ENCODE measurements around the gene GEMIN5.
A peak's percentile ranks its signal among the peaks of the same experiment; 100 is the strongest.

The GEMIN5 gene

DNA sequence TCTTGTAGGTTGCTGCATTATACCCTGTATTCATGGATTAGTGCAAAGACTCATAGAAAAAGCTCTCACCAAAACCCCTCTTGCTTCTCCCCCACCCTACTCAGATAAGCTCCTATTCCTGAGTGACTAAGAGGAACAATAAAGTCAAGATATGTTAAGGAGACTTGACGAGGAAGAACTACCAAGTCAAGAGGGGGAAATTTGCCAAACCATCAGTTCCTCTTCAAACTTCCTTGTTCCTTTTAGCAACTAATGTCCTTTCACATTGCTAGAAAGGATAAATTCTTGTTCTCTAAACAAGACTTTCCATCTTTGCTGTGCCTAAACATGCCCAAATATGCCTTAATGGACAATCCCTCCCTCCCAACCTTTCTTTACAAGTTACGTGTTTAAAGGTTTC, 52.6 kb downstream of the GEMIN5 start:
- DNase-seq (ENCODE audit: low spot score), result no peak

DNA sequence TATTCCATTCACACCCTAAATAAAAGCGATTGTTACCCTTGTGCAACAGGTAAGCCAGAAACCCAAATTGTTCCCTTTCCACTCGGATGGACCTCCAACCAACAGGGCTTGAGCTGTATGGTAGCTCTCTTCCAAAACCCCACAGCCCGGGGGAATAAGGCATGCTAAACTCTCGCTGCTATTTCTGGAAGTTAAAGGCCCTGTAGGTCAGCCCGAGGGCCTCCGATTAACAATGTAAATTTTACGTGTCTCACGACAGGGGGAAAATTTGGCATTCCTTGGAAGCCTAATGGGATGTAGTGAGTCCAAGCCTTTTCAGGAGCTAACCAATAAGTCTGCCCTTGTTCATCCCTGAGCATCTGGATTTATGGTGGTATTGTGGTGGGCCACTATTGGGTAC, 53.6 kb downstream of the GEMIN5 start:
- DNase-seq (ENCODE audit: low spot score), result no peak

DNA sequence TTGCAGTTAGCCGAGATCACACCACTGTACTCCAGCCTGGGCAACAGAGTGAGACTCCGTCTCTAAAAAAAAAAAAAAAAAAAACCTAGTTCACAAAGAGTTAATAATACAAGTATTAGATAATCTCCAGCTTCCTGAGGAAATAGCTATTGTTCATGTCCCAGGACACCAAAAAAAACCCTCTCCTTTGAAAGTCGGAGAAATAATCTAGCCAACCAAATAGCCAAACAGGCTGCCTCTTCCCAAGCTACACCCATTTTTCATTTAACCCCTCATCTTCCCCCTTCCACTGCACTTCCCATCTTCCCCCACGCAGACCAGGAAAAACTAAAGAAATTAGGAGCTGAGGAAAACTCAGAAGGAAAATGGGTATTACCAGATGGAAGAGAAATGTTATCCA, 56.0 kb downstream of the GEMIN5 start:
- no peak for DNase-seq (ENCODE audit: low spot score)

DNA sequence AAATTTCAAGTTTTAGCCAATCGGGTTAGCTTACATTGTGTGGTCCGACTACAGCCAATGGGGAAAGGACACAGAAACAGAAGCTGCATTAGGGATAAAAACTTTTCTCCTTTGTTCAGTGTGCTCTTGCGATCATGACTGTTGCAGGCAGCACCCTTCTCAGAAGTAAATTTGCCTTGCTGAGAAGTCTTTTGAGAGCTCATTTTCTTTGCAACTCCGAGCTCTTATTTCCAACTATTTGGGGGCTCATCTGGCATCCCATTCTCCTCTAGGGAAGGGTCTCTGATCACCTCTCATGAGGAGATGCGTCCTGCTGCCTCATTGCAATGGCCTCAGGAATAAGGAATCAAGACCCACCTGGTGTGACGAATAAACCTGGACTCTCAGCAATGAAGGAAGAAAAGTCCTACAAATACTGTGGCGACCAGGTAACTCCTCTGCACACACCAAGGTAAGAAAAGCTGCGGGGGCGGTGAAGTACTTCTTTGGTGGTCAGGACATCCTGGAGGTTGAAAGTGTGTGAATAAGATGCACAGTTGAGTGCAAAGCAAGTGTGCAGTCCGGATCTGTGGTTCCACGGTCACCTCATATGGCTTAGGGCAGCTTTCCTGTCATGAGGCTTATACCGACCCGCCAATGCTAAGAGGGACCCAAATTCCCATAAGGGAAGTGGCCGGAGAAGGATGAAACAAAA, 59.2 kb downstream of the GEMIN5 start:
- no peak for DNase-seq (ENCODE audit: low spot score)

DNA sequence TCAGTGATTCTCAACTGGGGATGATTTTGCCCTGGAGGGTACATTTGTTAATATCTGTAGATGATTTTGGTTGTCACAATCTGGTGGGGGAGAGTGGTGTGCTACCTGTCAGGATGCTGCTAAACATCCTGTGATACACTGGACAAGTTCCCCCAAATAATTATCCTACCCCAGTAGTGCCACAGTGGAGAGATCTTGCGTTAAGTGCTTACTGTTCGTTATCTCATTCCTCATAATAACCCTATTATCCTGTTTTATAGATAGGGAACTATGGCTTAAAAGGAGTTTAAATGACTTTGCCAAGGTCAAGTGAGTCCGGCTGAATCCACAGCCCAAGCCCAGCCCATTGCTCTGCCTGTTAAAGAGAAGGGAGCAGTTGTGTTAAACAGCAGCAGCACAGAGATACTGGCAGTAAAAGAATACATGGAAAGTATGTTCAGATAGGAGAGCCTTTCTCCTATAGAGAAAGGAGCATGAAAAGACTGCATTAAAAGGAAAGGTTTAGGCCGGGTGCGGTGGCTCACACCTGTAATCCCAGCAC, 64.2 kb downstream of the GEMIN5 start:
- DNase-seq (ENCODE audit: low spot score), result no peak

DNA sequence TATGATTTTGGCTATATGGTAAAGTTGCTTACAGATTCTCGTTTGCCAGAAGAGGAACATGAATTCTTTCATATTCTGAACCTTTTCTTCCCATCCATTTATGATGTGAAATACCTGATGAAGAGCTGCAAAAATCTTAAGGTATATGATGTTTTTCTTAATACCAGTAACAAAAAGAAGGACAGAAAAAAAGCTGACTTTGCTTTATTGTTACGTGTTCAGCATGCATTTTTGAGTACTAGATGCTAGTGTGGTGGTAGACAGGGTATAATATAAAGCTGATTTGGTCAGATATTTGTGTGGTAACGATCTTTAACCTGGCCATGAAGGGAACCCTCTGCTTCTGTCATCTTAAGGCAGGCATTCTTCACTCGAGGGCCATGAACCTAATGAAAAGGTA, 66.3 kb downstream of the GEMIN5 start:
- no peak for DNase-seq (ENCODE audit: low spot score)

DNA sequence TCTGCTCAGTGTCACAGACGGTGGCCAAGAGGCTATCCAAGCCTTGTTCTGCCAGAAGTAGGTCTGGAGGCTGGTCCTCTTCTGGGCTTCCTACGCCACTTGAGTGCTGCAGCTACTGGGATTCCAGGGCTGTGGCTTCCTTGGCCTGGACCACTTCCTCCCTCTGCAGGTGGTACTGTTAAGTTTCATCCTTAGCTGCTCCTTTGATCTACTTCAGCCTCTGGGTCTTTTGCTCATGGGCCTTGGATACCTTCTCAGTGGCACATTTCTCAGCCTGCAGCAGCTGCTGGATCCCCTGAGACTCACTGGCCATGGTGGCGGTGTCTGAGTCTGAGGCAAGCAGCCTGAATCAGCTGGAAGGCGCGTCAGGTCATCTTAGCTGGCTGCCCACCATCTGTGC, 69.3 kb downstream of the GEMIN5 start:
- peak; percentile 20 for DNase-seq (ENCODE audit: low spot score)

DNA sequence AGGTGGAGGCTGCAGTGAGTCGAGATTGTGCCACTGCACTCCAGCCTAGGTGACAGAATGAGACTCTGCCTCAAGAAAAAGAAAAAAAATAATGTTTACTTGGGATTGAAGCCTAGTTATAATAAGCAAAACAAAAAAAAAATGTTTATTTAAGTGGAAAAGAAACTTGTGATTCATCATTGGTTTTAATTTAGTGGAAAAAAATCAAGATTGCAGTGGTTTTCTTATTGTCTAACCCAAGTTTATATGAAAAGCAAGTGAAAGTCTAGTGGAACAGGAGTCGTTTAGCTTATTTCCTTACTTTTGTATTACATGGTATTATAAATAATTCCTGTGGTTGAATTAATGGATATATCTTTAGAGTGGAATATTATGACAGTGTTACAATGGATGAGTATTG, 71.2 kb downstream of the GEMIN5 start:
- DNase-seq (ENCODE audit: low spot score), result no peak

DNA sequence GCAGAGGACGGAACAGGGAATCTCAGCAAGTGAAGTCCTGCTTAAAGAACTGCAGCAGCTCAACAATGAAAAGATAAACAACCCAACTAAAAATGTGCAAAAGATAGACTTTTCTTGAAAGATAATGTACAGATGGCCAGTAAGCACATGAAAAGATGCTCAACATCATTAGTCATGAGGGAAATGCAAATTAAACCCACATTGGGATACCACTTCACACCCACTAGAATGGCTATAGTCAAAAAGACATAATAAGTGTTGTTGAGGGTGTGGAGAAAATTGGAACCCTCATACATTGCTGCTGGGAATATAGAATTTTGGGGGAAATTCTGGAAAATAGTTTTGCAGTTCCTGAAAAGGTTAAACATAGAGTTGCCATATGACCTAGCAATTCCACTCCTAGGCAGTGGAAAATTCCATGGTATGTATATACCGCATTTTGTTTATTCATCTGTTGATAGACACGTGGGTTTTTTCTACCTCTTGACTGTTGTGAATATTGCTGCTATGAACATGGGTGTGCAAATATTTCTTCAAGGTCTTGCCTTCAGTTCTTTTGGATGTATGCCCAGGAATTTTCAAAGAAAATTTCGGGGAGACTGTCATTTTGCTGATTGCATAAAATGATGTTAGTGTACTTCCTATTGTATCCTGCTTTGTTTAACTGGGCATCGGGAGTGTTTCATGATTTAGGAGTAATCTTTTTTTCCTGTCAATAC, 72.4 kb downstream of the GEMIN5 start:
- DNase-seq (ENCODE audit: low spot score), result no peak

DNA sequence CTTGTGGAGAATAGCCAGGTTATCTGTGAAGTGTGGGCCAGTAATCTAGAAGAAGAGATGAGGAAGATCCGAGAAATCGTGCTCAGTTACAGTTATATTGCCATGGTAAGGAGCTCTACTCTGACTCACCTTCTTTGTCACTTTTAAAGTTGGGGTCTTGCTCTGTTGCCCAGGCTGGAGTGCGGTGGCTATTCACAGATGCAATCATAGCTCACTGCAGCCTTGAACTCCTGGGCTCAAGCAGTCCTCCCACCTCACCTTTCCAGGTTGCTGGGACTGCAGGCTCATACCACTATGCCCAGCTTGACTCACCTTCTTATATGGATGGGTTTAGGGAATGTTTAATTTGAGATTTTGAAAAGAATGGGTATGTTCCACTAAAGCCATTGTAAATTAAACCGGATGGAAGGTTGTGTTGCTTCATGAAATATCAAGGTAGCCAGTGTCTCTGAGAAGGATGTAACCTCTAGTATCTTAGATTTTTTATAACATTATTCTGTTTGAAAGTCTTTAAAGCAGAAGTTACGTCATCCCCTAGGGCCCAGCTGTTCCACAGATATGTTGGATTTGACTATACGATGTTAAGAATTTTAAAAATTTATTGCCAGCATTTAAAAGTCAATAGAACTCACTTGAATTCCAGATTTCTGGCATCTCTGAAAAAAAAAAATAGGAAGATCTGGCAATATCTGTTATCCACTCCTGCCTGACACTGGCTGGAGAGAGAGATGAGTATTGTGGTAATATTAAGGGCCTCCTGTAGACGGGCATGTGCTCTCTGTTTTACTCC, 74.5 kb downstream of the GEMIN5 start:
- DNase-seq (ENCODE audit: low spot score), result no peak

DNA sequence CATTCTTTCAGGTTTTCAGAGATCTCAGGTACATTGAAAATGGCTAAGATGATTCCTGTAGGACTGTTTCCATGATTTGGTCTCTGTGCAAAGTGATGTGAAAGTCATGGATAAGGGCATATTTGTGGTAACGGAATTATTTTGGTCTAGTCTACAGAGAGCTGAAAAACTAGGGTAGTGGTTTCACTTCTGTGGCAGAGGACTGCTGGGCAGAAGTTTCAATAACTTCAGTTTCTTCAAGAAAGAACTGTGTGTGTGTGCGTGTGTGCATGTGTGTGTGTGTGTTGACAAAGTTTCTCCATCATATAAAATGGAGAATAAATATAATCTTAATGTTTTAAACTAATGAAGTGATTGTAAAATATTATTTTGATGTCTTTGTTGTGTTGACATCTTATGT, 75.2 kb downstream of the GEMIN5 start:
- DNase-seq (ENCODE audit: low spot score), result no peak

DNA sequence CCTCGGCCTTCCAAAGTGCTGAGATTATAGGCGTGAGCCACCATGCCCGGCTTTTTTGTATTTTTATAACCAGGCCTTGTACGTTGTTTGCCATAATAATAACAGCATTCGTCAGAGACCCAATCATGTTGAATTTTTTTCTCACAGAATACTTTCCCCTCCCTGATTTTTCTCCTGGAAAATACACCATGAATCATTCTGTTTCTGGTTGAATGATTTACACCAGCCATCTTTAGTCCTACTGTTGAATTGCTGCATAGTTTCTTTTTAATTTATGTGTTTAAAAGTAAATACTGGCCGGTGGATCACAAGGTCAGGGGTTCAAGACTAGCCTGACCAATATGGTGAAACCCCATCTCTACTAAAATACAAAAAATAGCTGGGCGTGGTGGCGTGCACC, 76.1 kb downstream of the GEMIN5 start:
- DNase-seq (ENCODE audit: low spot score), result no peak

DNA sequence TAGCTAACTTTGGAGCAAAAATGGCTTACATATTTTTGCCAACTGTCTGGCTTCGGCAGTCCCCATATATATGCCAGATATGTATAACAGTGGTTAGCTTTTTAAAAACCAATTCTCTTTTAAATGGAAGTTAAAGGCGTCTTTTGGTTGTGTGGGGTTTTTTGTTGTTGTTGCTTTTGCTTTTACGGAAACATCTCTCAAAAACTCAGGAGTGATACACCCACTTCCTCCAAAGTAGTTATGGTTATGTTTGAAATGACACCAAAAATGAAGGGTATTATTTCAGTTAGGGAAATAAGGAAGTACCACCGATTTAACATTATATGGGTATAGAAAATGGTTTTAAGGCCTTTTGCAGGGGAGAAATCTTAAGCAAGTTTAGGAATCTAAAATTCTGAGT, 77.2 kb downstream of the GEMIN5 start:
- DNase-seq (ENCODE audit: low spot score), result no peak

DNA sequence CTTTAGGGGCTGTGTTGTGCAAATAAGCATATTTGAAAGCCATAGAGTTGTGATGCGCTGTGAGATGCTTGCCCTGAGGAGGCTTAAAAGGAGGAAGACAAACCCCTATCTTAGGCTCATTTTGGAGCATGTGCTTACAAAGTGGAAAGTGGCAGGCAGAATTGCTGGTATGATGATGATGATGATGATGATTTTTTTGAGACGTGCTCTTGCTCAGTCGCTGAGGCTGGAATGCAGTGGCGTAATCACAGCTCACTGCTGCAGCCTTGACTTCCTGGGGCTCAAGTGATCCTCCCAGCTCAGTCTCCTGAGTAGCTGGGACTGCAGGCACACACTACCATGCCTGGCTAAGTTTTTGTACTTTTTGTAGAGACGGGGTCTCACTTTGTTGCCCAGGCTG, 77.9 kb downstream of the GEMIN5 start:
- DNase-seq (ENCODE audit: low spot score), result no peak

DNA sequence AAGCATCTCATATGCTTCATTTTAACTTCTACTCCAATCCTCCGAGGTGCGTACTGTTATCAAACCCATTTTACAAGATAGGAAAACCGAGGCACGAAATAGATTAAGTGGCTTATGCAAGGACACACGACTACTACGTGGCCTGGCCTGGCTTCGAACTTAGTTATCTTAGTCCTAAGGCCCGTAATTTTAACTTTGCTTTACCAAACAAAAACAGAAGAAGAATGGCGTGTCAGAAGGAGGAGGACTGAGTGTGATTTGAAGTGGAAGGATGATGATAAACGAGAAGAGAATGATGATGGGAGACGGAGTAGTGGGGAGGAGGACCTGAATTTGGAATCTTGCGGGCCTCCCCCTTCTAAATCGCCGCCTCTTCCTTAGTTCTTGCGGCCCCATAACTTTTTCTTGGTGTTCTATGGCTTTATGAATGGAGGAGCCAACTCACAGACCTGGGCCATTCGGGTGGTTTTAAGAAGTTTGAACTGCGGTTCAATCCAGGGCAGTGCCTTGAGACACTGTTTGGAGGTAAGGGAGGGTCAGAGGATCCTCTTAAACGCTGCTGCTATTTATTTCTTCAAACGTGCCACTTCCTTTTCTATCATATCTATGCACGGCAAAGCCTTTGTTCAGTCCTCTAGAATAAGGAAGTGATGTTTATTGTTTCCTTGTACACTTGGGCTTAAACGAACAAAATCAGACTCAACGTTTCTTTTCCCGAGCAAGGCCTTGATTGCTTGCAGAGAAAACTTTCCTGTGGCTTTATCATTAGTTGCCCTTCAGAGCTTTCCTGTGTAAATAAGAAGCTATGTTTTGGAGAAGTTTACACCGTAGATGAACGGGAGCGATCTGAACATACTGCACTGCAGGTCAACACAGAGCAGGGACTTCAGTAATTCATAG, 78.8 kb downstream of the GEMIN5 start:
- no peak for DNase-seq (ENCODE audit: low spot score)

DNA sequence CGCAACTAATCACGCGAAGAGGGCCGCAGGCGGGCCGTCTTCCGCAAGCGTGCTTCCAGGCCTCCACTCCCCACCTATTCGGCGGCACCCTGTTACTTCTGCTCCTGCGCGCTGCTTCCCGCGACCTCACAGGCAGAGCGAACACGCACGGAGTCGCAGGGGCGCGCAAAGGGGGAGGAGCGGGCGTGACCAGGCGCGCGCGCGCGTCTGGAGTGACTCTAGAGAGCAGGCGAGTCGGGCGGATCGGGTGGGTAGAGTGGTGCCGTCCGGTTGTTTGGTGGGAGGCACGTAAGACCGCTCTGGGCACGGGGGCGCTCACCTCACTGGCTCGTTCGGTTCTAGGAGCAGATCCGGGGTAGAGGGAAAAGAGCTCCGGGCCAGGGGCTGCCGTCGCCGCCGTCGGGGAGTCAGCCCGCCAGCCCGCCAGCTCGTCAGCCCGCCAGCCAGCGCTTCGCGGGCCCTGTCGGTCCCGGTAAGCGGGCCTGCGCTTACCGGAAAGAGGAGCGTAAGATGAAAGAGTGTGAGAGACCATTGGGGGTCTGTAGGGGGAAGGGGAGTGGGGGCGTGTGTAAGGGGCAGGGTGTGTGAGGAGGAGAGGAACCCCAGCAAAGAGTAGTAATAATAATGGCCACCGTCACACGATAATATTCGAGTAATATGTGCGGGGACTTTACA, 79.6 kb downstream of the GEMIN5 start, which contains the start of gene CNOT8:
Gene CNOT8 (plus strand): TSS at position 331 of the 675 bp plus-strand sequence. CDS start 4,652 bp downstream, outside the sequence.
- peak; percentile 98 for DNase-seq (ENCODE audit: low spot score)

DNA sequence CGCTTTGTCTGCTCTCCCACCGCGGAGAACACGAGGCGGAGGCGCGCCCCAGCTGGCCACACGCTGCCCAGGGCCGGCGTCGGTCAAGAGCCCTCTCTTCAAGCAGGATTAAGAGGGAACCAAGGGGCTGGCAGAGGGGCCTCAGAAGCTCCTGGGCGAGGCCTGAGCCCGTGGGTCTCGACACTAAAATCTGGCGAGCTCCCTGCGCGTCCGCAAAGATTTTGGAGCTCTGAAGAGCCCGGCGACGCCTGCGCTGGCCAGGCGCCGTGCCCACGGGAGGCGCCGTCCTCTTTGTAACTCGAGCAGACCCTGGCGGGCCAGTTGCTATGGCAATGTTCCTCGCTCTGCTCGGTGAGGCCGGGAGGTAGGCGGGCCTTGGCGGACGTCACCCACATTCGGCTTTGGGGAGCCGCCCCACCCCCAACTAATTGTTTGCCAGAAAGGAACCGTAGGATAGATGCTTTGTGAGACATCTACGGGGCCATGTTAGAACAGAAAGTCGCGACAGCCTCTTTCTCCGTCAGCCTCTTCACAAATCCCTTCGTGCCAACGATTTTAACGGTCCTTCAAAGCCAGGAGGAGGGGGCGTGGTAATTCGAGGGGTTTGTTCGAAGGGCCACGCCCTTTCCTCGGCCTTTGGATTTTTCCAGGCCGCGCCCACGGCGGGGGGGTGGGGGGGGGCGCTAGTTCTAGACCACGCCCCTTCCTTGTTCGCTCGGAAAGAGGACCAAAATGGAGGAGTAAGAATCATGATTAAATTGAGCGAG, 80.3 kb downstream of the GEMIN5 start:
- DNase-seq (ENCODE audit: low spot score), result peak; percentile 97

DNA sequence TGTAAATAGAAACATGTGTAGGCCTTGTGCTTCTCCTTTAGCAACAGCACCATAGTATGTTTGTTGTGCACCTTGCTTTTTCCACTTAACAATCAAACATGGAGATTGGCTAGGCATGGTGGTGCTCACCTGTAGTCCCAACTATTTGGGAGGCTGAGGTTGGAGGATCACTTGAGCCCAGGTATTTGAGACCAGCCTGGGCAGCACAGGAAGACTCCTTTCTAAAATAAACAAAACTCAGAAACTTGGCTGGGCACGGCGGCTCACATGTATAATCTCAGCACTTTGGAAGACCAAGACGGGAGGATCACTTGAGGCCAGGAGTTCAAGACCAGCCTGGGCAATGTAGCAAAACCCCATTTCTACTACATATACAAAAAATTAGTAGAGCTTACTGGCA, 86.7 kb downstream of the GEMIN5 start:
- DNase-seq (ENCODE audit: low spot score), result no peak

DNA sequence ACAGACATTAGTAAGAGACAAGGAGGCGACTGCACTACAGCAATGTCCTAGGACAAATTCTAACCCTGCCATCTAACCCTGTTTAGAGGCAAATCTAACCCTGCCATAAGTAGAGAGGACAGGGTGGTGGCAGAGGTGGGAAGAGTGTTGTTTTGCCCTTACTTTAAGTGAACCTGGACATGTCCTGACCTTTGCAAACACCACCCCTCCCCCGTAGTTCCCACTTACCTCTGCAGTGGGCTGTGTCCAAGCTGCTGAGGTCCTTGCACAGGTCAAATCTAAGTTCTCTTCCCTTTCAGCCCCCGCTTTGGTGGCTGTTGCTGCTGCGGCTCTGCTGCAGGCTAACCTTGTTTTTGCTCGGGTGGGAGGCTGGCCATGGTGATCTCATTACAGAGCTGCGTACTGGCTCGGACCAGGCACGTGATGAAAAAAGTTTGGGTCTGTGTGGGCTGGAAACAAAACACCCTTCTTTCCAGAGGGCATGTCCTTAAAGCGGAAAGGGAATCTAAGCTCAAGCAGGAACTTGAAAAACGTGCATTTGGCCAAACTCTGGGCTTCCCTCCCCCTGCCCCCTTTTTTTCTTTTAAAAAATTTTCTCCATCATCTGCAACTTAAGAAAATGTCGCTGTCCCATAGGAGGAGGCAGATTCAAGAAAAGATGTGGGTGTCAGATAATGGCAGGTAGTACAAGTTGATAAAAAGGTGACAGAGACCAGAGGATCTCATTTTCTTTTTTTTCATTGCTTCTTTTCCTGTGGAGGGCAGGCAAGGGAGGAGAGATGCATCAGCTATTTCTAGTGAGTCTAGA, 87.6 kb downstream of the GEMIN5 start, which contains the start of gene FAXDC2:
Gene FAXDC2 (minus strand): TSS at position 349 of the 808 bp plus-strand sequence. CDS start 12,425 bp downstream, outside the sequence.
- no peak for DNase-seq (ENCODE audit: low spot score)

Measured in SW480 (cell line).